Measurements from ENCODE around the gene KCNJ11.

The KCNJ11 gene

DNA sequence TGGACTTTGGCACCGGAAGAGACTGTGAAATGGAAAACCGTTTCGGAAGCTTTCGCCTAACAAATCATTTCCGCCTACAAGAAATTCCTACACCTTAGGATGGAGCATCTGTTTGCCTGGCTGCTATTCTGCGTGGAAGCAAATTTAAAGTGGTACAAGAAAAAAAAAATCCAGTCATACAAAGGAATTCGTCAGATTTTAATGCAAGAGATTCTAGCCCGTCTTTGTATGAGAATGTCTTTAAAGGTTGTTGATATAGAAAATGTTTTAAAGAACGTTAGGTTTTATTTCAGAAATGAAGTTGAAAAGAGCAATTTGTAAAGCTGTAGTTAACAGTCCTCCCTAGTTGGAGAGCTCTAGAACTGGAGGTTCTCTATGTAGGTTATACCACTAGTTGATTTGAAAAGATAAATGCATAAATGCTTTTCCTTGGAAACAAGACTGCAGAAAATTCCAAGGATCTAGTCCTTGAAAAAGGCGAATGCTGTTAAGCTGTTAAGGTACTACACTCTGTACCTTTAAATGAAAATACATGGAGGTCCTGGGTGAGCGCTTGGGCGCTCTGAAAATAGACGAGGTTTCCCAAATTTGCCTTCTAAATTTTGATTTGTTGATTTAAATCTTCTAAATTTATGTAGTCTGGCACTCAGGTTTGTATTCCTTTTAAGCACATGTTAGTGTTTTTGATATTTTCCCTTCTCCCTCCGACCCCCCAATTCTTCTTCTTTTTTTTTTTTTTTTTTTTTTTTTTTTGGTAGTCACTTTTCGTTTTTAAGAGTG, 34.4 kb downstream of the KCNJ11 start:
- peak; percentile 44 for DNase-seq (ENCODE audit: low spot score)

DNA sequence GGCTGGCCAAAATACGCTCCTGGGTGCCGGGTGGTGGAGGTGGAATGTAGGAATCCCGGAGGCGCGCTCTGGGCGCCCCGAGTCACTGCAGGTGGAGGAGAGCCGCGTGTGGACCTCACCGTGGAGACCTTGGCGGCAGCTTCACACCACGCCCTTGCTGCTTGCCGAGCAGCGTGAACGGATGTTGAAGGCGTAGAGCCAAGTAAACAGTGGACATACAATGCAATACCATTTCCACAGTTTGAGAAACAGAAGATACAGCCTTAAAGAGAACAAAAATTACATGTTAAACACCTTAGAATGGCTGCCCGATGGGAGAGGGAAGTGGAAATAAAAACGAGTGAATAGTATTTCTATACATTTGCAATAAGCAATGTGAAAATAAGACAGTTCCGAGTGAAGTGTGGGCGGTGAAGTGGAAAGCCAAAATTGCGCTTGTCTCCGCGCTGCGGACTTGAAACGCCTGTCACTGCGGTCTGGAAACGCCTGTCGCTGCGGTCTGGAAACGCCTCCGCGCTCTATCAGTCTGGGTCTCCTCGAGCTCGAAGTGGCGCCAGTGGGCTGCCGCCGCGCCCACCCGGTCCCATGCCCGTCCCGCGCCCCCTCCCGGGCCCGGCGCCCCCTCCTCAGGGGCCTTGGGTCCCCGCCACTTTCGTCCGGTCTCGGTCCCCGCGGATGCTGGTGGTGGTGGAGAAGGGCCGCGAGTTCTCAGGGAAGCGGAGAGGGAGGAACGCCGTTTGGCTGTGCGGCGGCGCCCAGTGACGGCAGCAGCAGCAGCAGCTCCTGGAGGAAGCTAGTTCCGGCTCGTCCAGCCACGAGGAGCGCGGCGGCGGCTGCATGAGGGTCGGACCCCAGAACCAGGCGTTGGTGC, 35.3 kb downstream of the KCNJ11 start:
- DNase-seq (ENCODE audit: low spot score) = peak; percentile 86

DNA sequence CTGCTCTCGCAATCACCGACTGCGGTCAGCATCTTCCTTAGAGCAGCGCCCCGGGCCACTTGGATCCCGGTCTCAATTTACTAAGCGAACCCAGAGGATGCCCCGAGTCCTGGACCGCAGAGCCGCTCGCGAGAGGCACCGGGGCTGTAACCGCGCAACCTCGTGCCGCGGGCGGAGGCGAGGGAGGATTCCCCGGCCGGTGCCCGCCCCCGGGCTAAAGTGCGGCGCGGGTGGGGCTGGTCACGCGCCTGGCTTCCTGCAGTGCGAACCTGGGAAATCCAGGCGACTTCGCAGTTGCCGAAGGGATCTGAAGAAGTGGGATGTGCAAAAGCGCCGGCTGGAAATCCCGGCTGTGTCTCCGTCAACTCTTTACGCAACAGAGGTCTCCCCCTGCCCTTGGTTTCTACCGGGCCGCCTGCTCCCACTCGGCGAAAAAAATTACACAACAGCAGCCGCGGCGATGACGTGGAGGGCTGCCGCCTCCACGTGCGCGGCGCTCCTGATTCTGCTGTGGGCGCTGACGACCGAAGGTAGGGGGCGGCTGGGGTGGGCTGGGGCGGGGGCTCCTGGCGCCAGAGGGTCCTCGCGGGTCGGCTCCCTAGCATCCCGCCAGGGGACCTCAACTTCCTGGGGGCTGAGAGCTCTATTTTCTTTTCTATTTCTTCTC, 36.8 kb downstream of the KCNJ11 start, which contains the start of gene NCR3LG1:
Gene NCR3LG1 (plus strand): TSS at position 291 of the 667 bp plus-strand sequence. CDS start 170 bp downstream, at position 461.
- DNase-seq (ENCODE audit: low spot score) = peak; percentile 79

DNA sequence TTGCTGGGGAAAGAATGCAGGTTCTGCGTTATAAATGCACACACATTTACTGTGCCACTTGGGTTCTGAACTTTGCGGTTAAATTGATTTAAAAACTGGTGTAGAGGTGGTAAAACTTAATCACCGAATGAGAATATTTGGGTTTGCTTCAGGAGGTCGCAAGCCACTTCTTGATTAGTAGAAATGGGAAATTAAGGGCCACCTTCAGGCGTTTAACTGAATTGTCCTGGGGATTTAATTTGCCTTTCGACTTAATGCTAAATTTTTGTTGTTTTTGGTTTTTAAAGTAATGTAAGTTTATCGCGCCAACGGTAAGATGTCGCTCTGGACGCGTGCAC, 37.3 kb downstream of the KCNJ11 start:
- no peak for DNase-seq (ENCODE audit: low spot score)

DNA sequence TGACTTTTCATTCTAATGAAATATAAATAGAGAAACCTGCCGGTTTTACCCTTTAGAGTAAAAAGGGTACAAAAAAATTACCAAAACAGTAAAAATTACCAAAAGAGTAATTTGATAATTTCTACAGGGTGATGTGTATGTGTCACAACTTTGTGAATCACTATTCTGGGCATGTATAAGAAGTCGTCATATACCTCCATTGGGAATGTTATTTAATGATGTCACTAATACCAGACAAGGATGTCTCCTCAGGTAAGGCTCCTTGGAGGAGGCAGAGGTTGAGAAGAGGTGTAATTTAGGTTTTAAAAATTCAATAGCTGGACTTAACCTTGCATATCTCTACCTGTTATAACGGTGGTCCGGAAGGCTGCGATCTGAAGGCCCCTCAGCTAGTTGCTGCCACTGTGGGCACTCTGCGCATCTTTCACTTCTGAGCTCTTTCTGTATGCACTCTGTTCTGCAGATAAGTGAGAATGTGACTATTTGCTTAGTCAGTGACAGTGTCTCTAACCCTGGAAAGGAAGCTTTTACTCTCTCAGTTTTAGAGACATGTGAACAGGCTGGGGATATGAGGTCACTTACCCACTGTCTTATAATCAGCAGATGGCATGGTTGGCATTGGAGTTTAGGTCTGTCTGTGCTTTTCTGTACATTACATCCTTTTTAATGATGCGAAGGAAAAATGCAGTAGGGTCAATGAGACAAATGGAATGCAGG, 37.8 kb downstream of the KCNJ11 start:
- DNase-seq (ENCODE audit: low spot score) = peak; percentile 37

DNA sequence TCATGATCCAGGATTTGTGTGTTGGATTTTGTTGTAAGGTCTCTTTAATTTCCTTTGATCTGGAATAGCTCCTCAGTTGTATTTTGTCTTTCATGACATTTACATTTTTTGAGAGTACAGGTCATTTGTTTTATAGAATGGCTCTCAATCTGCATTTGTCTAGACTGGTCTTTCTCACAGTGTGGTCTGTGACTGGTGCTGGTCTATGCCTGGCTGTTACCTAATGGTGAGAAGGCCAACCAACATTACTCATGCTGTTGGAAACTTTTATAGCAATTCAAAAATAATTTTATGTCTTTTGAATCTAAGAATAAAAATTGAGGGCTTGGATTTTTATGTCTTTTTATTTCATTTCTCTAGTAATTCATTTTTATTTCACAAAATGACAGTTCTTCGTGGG, 40.8 kb downstream of the KCNJ11 start:
- peak; percentile 12 for DNase-seq (ENCODE audit: low spot score)

DNA sequence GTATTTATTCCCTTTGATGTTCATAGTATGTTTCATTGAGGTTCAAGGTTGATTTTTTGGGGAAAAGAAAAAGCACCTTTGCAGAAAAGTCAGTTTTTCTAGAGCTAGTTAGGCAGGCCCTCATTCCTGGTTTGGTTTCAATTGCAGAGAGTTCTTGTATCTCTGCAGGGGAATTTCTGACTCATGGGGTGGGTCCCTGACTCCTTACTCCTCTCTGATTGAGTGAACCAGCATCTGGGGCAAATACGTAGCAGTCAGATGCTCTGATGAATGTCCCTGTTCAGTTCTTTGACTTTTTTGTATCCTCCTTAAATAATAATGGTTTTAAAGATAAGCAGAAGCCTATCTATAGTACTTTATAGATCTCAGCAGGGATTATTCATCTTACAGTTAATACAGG, 44.6 kb downstream of the KCNJ11 start:
- DNase-seq (ENCODE audit: low spot score) = peak; percentile 15

DNA sequence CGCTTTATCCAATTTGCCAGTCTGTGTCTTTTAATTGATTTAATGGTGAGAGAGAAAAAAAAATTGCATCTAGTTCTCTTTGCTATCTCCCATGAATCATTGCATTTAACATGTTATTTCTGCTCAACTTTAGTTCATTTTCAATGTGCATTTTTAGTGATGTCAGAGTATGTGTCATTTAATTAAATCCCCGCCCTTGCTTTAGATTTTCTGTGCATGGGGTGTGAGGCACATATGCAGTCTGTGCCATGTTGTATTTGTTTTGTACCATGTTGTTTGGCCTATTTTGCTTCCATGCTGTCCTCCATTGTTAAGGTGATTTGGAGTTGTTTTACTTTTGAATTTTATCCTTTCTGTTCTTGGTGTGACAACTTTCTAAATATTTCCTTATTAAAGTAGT, 45.2 kb downstream of the KCNJ11 start:
- DNase-seq (ENCODE audit: low spot score) = no peak
